Right kidney (tissue), 9 donors: ENCODE measurements around the gene SUSD6.

Source experiments
- DNase-seq: peaks from one replicate; pipeline ENCODE4 v3.0.0-alpha.2; 2016
- long read RNA-seq, 8 donors: transcript quantifications; one replicate each; lab custom pipeline, GENCODE V29; 2026

SUSD6 gene
- long read RNA-seq, donor 1: 0 reads
- long read RNA-seq, donor 2, full-length matches to known transcripts: 5 of 5 reads
- long read RNA-seq, donor 2, partial matches to known transcripts: 0 of 5 reads
- long read RNA-seq, donor 2, other reads (novel, unspliced or antisense): 0 of 5 reads
- long read RNA-seq, donor 3, full-length matches to known transcripts: 2 of 2 reads
- long read RNA-seq, donor 3, partial matches to known transcripts: 0 of 2 reads
- long read RNA-seq, donor 3, other reads (novel, unspliced or antisense): 0 of 2 reads
- long read RNA-seq, donor 4, full-length matches to known transcripts: 9 of 9 reads
- long read RNA-seq, donor 4, partial matches to known transcripts: 0 of 9 reads
- long read RNA-seq, donor 4, other reads (novel, unspliced or antisense): 0 of 9 reads
- long read RNA-seq, donor 5, full-length matches to known transcripts: 3 of 3 reads
- long read RNA-seq, donor 5, partial matches to known transcripts: 0 of 3 reads
- long read RNA-seq, donor 5, other reads (novel, unspliced or antisense): 0 of 3 reads
- long read RNA-seq, donor 6, full-length matches to known transcripts: 5 of 5 reads
- long read RNA-seq, donor 6, partial matches to known transcripts: 0 of 5 reads
- long read RNA-seq, donor 6, other reads (novel, unspliced or antisense): 0 of 5 reads
- long read RNA-seq, donor 7: 0 reads
- long read RNA-seq, donor 8, full-length matches to known transcripts: 2 of 2 reads
- long read RNA-seq, donor 8, partial matches to known transcripts: 0 of 2 reads
- long read RNA-seq, donor 8, other reads (novel, unspliced or antisense): 0 of 2 reads

- DNase-seq: peak; percentile 88
These were observed at the start of gene SUSD6 for GRCh38 chr14:69611172-69612013. SUSD6 (plus strand) TSS chr14:69611596; CDS start chr14:69658593, 46,997 bp downstream.

GRCh38 chr14:69561893-69562292 is 49.5 kb upstream of the SUSD6 start:
- no peak for DNase-seq

- no peak for DNase-seq
These were observed 43.8 kb upstream of the SUSD6 start for GRCh38 chr14:69567563-69567962.

GRCh38 chr14:69569859-69570258 is 41.5 kb upstream of the SUSD6 start:
- no peak for DNase-seq

- no peak for DNase-seq
These were observed 40.5 kb upstream of the SUSD6 start for GRCh38 chr14:69570836-69571330.

- DNase-seq: no peak
These were observed 39.9 kb upstream of the SUSD6 start for GRCh38 chr14:69571449-69572029.

- peak; percentile 93 for DNase-seq
These were observed 39.2 kb upstream of the SUSD6 start for GRCh38 chr14:69572030-69572840.

GRCh38 chr14:69572841-69573135 is 38.6 kb upstream of the SUSD6 start:
- DNase-seq: no peak

GRCh38 chr14:69573205-69573830 is 38.1 kb upstream of the SUSD6 start:
- peak; percentile 55 for DNase-seq

- DNase-seq: peak; percentile 64
These were observed 37.5 kb upstream of the SUSD6 start for GRCh38 chr14:69573831-69574262.

- peak; percentile 85 for DNase-seq
These were observed 37.0 kb upstream of the SUSD6 start, which contains the start of gene CCDC177 for GRCh38 chr14:69574263-69574953. CCDC177 (minus strand) TSS chr14:69574871; CDS start chr14:69573622, 1,249 bp downstream.

- no peak for DNase-seq
These were observed 36.5 kb upstream of the SUSD6 start for GRCh38 chr14:69574954-69575295.

GRCh38 chr14:69579476-69579875 is 31.9 kb upstream of the SUSD6 start:
- no peak for DNase-seq

- DNase-seq: no peak
These were observed 31.3 kb upstream of the SUSD6 start for GRCh38 chr14:69580009-69580577.

GRCh38 chr14:69581316-69581935 is 30.0 kb upstream of the SUSD6 start:
- no peak for DNase-seq

GRCh38 chr14:69582212-69582611 is 29.2 kb upstream of the SUSD6 start:
- no peak for DNase-seq

- DNase-seq: no peak
These were observed 28.6 kb upstream of the SUSD6 start for GRCh38 chr14:69582829-69583228.

GRCh38 chr14:69584389-69584788 is 27.0 kb upstream of the SUSD6 start:
- DNase-seq: no peak

- no peak for DNase-seq
These were observed 25.0 kb upstream of the SUSD6 start for GRCh38 chr14:69586404-69586803.
